SK-N-SH treated with all-trans-retinoic acid at 6 μM for 48 hours (cell line): ENCODE data around the gene CCL5.
A peak's percentile ranks its signal among the peaks of the same experiment; 100 is the strongest.
"Not testable (repeated sequence)": the region's sequence is repeated elsewhere in the genome, so short reads cannot be mapped to it uniquely, and the experiment has no call there.

Experiments
- ATAC-seq: fragments of 200-7000 bp; cut with Tn5 transposase; 3 replicates; pipeline ENCODE4 v1.9.1; 2020; ENCODE audit warnings: mild to moderate bottlenecking, moderate library complexity
- ARNTL ChIP-seq: fragments of 450-650 bp; formaldehyde crosslinking; IDR thresholded peaks from 2 replicates; pipeline ENCODE4 v1.5.0; 2020; ENCODE audit warnings: low read depth, mild to moderate bottlenecking, moderate library complexity, borderline replicate concordance
- BACH2 ChIP-seq: fragments of 250-450 bp; sonication (Bioruptor Pico); IDR thresholded peaks from 2 replicates; pipeline ENCODE4 v1.9.0; 2021; ENCODE audit warnings: mild to moderate bottlenecking, borderline replicate concordance
- CSDC2 ChIP-seq: fragments of 250-450 bp; sonication (Bioruptor Pico); IDR thresholded peaks from 2 replicates; pipeline ENCODE4 v1.5.0; 2020; ENCODE audit warnings: mild to moderate bottlenecking, moderate library complexity
- ESRRG ChIP-seq: fragments of 250-450 bp; sonication (Bioruptor Pico); IDR thresholded peaks from 2 replicates; pipeline ENCODE4 v1.6.1; 2021; ENCODE audit warnings: mild to moderate bottlenecking
- GLIS3 ChIP-seq: fragments of 250-450 bp; sonication (Bioruptor Pico); IDR thresholded peaks from 2 replicates; pipeline ENCODE4 v1.5.0; 2020; ENCODE audit warnings: mild to moderate bottlenecking, moderate library complexity
- ISL1 ChIP-seq: fragments of 250-450 bp; sonication (Bioruptor Pico); IDR thresholded peaks from 2 replicates; pipeline ENCODE4 v2.1.2; 2022; ENCODE audit warnings: mild to moderate bottlenecking, moderate library complexity
- OSR1 ChIP-seq: fragments of 250-450 bp; sonication (Bioruptor Pico); IDR thresholded peaks from 2 replicates; pipeline ENCODE4 v1.8.0; 2022; ENCODE audit warnings: moderate library complexity, mild to moderate bottlenecking, inconsistent platforms
- PATZ1 ChIP-seq: fragments of 250-450 bp; sonication (Bioruptor Pico); IDR thresholded peaks from 2 replicates; pipeline ENCODE4 v1.8.0; 2020; ENCODE audit warnings: mild to moderate bottlenecking, moderate library complexity, borderline replicate concordance
- PPARA ChIP-seq: fragments of 250-450 bp; sonication (Bioruptor Pico); IDR thresholded peaks from 2 replicates; pipeline ENCODE4 v1.5.0; 2020; ENCODE audit warnings: mild to moderate bottlenecking, borderline replicate concordance
- SNAI2 ChIP-seq: fragments of 250-450 bp; sonication (Bioruptor Pico); IDR thresholded peaks from 2 replicates; pipeline ENCODE4 v1.5.0; 2020; ENCODE audit warnings: mild to moderate bottlenecking, moderate library complexity
- TCF4 ChIP-seq: fragments of 250-450 bp; sonication (Bioruptor Pico); IDR thresholded peaks from 2 replicates; pipeline ENCODE4 v1.8.0; 2021; ENCODE audit warnings: mild to moderate bottlenecking, moderate library complexity, borderline replicate concordance
- TOX ChIP-seq: fragments of 250-450 bp; sonication (Bioruptor Pico); IDR thresholded peaks from 2 replicates; pipeline ENCODE4 v1.8.0; 2021; ENCODE audit warnings: mild to moderate bottlenecking, moderate library complexity, borderline replicate concordance
- TSHZ2 ChIP-seq: fragments of 250-450 bp; sonication (Bioruptor Pico); IDR thresholded peaks from 2 replicates; pipeline ENCODE4 v1.5.0; 2020; ENCODE audit warnings: mild to moderate bottlenecking, moderate library complexity
- ZFP3 ChIP-seq: fragments of 250-450 bp; sonication (Bioruptor Pico); IDR thresholded peaks from 2 replicates; pipeline ENCODE4 v1.5.0; 2020; ENCODE audit warnings: mild to moderate bottlenecking, moderate library complexity
- ZFP30 ChIP-seq: fragments of 450-650 bp; formaldehyde crosslinking; IDR thresholded peaks from 2 replicates; pipeline ENCODE4 v1.5.0; 2022; ENCODE audit warnings: mild to moderate bottlenecking, moderate library complexity
- ZNF70 ChIP-seq: fragments of 450-650 bp; formaldehyde crosslinking; IDR thresholded peaks from 2 replicates; pipeline ENCODE4 v1.5.0; 2020; ENCODE audit warnings: mild to moderate bottlenecking, moderate library complexity
- ZNF8 ChIP-seq: fragments of 450-650 bp; formaldehyde crosslinking; IDR thresholded peaks from 2 replicates; pipeline ENCODE4 v1.5.0; 2020; ENCODE audit warnings: mild to moderate bottlenecking, moderate library complexity

The CCL5 gene

GRCh38 chr17:35900708-35901480, 20.7 kb upstream of the CCL5 start:
- no peak; the same call in 2 of the 3 replicates for ATAC-seq

GRCh38 chr17:35900280-35900679, 20.1 kb upstream of the CCL5 start:
- ATAC-seq = no peak
- TF ChIP-seq OSR1 = no peak
- no peak for TF ChIP-seq ZNF8
- no peak for TF ChIP-seq ZNF70
- no peak for TF ChIP-seq TCF4 (CRISPR knock-in tag)
- TF ChIP-seq CSDC2 = no peak
- TF ChIP-seq ISL1 (CRISPR knock-in tag) = no peak
- TF ChIP-seq PATZ1 (CRISPR knock-in tag) = no peak

More at GRCh38 chr17:35900708-35901480, 20.7 kb upstream of the CCL5 start:
- TF ChIP-seq PPARA (CRISPR knock-in tag) (no peak), TSHZ2 (CRISPR knock-in tag) (no peak), ZFP3 (no peak), TOX (CRISPR knock-in tag) (no peak), SNAI2 (CRISPR knock-in tag) (no peak), OSR1 (no peak), ARNTL (CRISPR knock-in tag) (no peak), ESRRG (CRISPR knock-in tag) (no peak), ZFP30 (CRISPR knock-in tag) (no peak)
- TF ChIP-seq, all 23 proteins: peak for 0

GRCh38 chr17:35898283-35899070, 18.3 kb upstream of the CCL5 start:
- ATAC-seq = peak; percentile 64
- TF ChIP-seq OSR1 (no peak), TCF4 (CRISPR knock-in tag) (no peak), BACH2 (no peak), GLIS3 (CRISPR knock-in tag) (no peak)

- ATAC-seq = not testable (repeated sequence)
These were observed 17.6 kb upstream of the CCL5 start for GRCh38 chr17:35897772-35898171.

GRCh38 chr17:35895636-35896587, 15.8 kb upstream of the CCL5 start:
- ATAC-seq = no peak
- no peak for TF ChIP-seq ESRRG (CRISPR knock-in tag)
- no peak for TF ChIP-seq ZNF8
- TF ChIP-seq SNAI2 (CRISPR knock-in tag) = no peak
- TF ChIP-seq CSDC2 = no peak
- no peak for TF ChIP-seq TSHZ2 (CRISPR knock-in tag)
